Activated T-helper 1 cell treated with Interleukin-2 at 50 U/mL for 16 hours (primary cell): ENCODE data around the gene LARP1.
"Not testable (repeated sequence)": the region's sequence is repeated elsewhere in the genome, so short reads cannot be mapped to it uniquely, and the experiment has no call there.

ENCODE experiments used
- DNase-seq: peaks from one replicate; pipeline ENCODE4 v3.0.0-alpha.2; 2020; ENCODE audit warnings: low read depth

The LARP1 gene

DNA sequence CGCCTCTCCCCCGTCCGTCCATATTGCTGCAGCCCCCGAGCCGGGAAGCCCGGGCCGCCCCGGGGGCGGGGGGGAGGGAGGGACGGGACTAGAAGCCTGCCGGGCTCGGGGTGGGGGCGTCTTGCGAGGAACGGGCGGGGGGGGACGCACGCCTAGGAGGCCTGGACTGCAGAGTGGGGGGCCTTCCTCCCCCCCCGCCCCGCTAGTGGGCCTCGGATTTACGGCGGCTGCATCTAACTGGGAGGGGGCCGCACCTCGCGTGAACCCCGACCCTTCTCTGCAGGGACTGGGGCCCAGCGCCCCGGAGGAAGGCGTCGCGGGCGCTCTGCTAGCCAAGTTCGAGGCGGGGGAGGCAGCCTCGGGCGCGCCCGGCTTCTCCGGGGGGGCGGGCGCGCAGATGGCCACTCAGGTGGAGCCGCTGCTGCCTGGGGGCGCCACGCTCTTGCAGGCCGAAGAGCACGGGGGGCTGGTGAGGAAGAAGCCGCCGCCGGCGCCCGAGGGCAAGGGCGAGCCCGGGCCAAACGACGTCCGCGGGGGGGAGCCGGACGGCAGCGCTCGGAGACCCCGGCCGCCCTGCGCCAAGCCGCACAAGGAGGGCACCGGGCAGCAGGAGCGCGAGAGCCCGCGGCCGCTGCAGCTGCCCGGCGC lies at the start of gene LARP1:
Gene LARP1, plus strand, starts transcription at position 17 of the 648 bp plus-strand sequence. Its CDS starts 381 bp downstream, at position 398.
- no peak for DNase-seq

DNA sequence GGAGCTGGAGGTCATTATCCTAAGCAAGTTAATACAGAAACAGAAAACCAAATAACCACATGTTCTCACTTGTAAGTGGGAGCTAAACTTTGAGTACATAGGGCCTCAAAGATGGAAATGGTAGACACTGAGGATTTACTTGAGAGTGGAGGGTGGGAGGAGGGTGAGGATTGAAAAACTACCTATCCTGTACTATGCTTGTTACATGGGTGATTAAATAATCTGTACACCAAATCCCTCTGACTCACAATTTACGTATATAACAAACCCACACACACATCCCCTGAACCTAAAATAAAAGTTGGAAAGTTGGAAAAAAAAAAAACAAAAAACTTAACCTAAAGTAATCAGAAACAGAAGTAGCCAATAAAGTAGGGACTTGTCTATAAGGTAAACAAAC lies 48.8 kb upstream of the LARP1 start:
- DNase-seq = no peak

- no peak for DNase-seq
These were observed 47.5 kb upstream of the LARP1 start for GRCh38 chr5:154707641-154708040.

DNA sequence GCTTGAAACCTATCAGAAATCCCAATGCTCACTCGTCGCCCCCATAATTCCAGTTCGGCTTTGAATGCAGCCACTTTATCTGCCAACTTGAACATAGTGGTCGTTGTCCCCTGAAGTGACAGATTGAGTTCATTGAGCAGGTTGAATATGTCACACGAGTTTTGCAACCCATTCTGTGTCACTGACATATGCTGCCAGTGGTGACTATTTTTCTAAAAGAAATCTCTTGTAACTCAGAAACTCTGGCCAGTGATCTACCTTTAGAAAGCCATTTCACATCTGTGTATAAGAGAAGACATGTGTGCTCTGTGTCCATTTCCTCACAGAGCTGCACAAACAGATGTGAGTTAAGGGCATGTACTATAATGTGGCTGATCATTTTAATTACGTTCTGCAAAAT lies 47.0 kb upstream of the LARP1 start:
- no peak for DNase-seq

DNA sequence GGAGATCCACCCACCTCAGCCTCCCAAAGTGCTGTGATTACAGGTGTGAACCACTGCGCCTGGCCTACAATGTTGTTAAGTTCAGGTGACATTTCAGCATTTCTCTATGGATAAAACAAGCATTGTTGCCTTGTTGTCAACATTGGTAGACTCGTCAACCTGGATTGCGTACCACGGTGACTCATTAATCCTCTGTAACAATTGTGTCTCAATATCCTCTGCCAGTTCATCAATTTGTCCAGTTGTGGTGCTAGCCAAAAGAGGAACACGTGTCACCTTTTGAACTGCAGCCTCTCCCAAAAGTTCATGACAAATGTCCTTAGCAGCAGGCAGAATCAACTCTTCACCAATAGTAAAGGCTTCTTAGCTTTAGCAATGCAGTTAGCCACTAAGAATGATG lies 46.3 kb upstream of the LARP1 start:
- no peak for DNase-seq

DNA sequence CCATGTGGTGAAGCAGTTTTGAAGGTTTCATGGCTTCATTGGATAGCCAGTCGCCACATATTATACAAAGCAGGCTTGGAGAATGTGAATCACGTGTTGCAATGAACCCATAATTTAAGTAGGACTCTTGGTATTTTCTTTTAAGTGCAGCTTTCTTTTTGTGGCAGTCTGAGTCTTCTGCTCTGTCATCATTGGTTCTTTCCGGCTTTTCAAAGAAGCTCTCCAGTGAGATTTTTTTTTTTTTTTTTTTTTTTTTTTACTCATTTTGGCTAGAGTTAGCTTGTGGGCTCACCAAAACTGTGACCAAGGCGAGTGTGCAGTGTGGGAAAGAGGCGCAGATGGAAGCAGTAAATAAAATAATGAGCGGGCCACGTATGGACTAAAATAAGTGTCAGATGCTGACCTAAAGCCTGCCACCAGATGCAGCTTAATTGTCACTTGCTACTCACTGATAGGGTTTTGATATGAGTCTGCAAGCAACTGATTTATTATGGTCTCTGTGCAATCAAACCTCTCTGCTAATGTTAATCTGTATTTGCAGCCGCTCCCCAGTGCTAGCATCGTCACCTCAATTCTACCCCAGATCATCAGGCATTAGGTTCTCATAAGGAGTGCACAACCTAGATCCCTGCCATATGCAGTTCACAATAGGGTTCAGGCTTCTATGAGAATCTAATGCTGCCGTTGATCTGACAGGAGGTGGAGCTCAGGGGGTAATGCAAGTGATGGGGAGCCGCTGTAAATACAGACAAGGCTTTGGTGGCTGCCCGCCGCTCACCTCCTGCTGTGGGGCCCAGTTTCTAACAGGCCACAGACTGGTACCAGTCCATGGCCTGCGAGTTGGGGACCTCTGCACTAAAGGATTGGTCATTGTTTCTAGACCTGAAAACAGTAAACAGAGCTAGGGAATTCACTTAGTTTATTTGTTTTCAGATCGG lies 45.5 kb upstream of the LARP1 start:
- no peak for DNase-seq

DNA sequence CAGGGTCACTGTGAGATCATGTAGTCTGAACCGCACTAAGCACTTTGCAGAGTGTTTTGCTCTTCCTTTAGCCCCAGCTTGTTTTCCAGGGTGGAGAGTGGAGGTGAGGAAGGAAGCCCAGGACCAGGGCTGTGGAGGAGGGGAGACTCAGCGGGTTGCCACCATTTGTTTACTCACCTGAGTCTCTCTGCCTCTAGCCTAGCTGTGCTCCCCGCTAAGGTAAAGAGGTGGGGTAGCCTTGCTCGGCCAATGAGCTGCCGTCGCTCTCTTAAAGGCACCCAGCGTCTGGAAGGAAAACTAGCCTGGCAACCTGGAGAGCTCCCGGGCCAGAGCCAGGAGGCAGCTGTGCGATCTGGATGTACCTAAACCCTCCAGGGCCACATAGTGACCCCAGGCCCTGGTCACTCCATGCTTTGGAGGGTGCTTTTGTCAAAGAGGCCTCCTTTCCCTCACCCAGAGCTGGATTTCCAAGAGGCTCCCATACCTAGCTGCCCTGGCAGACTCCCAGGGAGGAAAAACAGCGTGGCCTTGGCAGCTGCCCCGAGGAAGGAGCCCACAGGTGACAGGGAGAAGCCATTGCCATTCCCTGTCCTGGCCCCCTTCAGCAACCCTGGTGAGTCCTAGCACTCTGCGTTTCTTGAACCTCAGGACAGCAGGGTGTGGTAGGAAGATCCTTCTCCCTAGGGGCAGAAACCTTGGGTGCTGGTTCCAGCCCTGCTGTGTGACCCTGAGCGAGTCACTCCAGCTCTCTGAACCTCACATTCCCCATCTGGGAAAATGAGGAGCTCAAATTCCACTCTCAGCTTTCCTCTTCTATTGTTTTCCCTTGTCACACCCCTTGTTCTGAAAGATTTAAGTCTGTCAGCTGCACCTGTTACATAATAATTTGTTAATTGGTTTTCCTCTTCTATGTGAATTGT lies 42.4 kb upstream of the LARP1 start:
- DNase-seq = no peak

GRCh38 chr5:154713615-154714125 lies 41.5 kb upstream of the LARP1 start:
- no peak for DNase-seq

DNA sequence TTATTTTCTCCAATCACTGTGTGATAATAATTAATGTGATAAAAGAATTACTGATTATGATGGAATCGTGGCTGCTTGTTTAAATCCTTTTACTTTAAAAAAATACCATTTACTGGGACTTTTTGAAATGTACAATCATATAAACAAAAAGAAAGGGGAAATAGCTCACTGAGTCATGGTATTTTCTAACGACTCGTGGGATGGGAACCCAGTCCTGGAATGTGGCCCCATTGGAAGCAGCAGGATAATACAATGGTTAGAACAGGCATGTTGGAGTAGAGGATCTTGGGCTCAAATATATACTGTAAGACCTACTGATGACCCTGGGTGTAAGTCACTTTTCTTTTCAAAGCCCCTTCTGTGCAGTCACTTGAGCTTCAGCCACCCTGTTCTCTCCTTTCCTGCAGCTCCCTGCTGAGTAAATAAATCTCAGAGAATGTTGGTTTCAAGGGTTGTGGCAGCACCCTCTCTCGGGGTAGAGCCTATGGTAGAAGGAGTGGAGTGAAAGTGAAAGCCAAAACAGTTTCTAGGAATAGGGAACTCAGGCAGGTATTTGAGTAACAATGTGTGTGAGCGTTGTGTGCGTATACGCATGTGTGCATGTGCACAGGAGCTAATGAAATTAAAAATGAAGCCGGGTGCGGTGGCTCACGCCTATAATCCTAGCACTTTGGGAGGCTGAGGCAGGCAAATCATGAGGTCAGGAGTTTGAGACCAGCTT lies 40.8 kb upstream of the LARP1 start:
- DNase-seq = no peak

DNA sequence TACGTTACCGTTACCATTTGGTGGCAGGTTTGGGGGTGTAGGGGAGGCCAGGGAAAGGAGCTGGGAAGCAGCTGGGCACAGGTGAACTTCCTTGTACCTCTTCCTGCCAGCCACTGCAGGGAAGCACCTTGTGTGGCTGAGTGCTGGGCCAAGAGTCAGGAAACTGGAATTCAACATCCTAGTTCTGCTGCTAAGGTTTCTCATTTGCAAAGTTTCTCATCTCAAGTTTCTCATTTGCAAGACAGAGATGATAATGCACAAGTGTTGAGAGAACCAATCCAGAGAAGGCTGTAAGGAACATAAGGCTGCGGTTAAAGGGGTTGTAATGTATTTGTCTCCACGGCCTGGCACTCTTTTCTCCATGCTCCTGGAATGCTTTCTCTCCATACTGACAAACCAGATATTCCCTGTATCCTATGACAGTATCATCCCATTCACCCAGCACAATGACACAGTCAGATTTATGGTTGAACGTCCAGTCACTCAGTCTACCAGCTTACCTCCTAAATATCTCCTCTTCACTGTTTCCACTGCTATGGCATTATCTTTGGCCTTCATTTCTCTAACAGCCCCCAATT lies 33.6 kb upstream of the LARP1 start:
- no peak for DNase-seq

DNA sequence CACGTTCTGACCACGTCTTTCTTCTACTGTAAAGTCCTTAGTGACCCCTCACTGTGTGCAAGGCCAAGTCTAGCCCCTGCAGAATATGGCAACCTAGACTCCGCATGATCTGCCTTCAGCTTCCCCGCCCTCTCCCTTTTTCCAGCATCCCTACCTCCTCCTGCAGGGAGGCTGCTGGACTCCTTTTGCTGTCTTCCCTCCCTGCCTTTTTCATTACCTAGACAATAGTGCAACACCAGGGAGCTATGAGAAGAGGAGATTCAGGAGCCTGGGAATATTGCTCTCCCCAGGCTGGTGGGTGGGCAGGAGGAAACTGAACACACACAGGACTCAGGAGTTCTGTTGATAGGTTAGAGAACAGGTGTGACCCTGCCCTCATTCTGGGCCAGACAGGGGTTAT lies 33.1 kb upstream of the LARP1 start:
- no peak for DNase-seq

- DNase-seq = no peak
These were observed 32.2 kb upstream of the LARP1 start for GRCh38 chr5:154722936-154723335.

- DNase-seq = no peak
These were observed 31.3 kb upstream of the LARP1 start for GRCh38 chr5:154723740-154724505.

- no peak for DNase-seq
These were observed 27.8 kb upstream of the LARP1 start for GRCh38 chr5:154727361-154727760.

DNA sequence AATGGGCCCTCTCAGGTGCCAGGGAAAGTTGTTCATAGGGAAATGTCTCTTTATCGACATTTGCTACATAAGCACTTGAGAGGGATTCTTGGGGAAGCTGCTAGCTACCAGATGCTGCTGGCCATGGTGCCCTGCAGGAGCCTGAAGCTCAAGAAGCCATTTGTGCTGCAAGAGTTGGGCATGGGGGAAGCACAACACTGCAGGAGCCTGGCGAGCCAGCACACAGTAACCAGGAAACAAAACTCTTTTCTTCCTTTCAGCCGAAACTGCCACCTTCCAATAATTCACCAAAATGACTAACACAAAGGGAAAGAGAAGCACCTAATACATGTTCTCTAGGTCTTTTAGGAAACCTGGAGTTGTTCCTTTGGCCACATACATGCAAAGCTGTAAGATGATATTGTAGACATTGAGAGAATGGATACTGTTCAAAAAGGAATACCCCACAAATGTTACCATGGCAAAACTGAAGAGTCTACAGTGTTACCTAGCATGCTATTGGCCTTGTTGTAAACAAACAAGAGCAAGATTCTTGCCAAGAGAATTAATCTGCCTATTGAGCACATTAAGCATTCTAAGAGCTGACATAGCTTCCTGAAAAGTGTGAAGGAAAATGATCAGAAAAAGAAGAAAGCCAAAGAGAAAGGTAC lies 26.1 kb upstream of the LARP1 start:
- no peak for DNase-seq

DNA sequence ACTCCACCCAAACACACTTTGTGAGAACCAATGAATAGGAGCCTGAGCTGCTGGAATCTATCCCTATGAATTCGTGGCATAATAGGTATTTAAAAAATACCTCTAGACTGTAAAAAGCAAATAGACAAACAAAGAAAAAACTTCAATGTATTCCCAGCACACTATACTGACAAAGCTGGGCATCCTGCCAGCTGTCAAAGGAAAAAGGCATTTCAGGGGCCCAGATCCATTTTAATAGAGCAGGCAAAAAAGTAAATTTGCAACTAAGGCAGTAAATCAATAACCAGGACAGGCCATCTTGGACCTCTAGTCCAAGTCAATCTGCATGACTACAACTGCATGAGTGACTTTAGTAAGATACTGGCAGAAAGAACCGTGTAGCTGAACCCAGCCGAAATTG lies 25.6 kb upstream of the LARP1 start:
- DNase-seq = no peak

DNA sequence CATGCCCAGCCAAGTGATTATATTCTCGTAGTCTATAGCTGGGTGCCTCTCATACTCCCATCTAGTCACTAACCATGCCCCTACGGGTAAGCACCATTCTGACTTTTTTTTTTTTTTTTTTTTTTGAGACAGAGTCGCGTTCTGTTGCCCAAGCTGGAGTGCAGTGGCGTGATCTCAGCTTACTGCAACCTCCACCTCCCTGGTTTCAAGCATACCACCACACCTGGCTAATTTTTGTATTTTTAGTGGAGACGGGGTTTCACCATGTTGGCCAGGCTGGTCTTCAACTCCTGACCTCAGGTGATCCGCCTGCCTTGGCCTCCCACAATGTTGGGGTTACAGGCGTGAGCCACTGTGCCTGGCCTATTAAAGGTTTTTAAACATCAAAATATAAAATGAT lies 24.4 kb upstream of the LARP1 start:
- not testable (repeated sequence) for DNase-seq

GRCh38 chr5:154732212-154732611 lies 23.0 kb upstream of the LARP1 start:
- DNase-seq = no peak

DNA sequence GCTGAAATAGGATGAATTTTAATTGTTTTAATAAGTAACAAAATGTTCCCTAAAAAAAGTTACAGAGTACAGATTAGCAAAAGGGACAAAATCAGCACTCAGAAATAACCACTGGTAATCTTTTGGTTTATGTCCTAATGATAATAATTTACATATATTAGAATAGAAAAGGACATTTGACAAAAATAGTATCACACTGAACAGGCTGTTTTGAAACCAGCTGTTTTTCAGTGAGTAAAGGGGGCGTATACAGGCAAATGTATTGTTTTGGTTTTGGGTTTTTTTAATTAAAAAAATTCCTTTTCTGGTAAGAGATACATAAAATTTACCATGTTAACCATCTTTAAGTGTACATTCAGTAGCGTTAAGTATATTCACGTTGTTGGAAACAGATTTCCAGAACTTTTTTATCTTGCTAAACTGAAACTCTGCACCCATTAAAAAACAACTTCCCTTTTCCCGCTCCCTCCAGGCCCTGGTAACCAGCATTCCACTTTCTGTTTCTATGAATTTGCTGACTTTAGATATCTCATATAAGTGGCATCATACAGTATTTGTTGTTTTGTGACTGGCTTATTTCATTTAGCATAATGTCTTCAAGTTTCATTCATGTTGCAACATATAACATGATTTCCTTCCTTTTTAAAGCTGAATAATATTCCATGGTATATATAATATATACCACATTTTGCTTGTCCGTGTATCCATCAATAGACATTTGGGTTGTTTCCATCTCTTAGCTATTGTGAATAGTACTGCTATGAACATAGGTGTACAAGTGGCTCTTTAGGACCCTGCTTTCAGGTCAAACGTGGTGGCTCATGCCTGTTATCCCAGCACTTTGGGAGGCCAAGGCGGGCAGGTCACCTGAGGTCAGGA lies 20.6 kb upstream of the LARP1 start:
- DNase-seq = no peak
